Neural cell (in vitro differentiated cells): ENCODE results near the gene HMGB1. TPM values are rescaled to one million over a fixed set of nuclear protein-coding genes. Genes with fewer than 3 reads are reported as not detected.

Experiments used
- H2AFZ ChIP-seq: fragments of 200-600, 300-800 bp; sonication (generic), shearing (Covaris generic); 2 replicates; pipeline ENCODE4 v1.6.0; 2014; ENCODE audit warnings: low read depth, mild to moderate bottlenecking, antibody characterized with exemption, low read length, moderate library complexity
- H3F3A ChIP-seq: fragments of 200-600 bp; shearing (Covaris generic); 2 replicates; pipeline ENCODE4 v1.6.1; 2016; ENCODE audit warnings: mild to moderate bottlenecking, moderate library complexity, mixed read lengths, antibody characterized with exemption, low read length; ENCODE audit not compliant: insufficient read depth, poor library complexity, severe bottlenecking
- H3K27ac ChIP-seq: fragments of 200-600, 300-800 bp; sonication (generic), shearing (Covaris generic); 2 replicates; pipeline ENCODE4 v1.5.1; 2014; ENCODE audit warnings: mild to moderate bottlenecking, low read length, moderate library complexity
- H3K27me3 ChIP-seq: fragments of 300-800, 200-600 bp; sonication (generic), shearing (Covaris generic); 2 replicates; pipeline ENCODE4 v1.6.0; 2014; ENCODE audit warnings: mild to moderate bottlenecking, low read depth, low read length, moderate library complexity; ENCODE audit not compliant: insufficient read depth
- H3K36me3 ChIP-seq: fragments of 300-800, 200-600 bp; sonication (generic), shearing (Covaris generic); 2 replicates; pipeline ENCODE4 v1.5.1; 2014; ENCODE audit warnings: mild to moderate bottlenecking, antibody characterized with exemption, low read length, moderate library complexity; ENCODE audit not compliant: insufficient read depth
- H3K4me2 ChIP-seq: fragments of 300-800, 200-600 bp; sonication (generic), shearing (Covaris generic); 2 replicates; pipeline ENCODE4 v1.6.0; 2014; ENCODE audit warnings: mild to moderate bottlenecking, low read length
- H3K4me3 ChIP-seq: fragments of 300-800, 200-600 bp; sonication (generic), shearing (Covaris generic); 2 replicates; pipeline ENCODE4 v1.5.1; 2014; ENCODE audit warnings: mild to moderate bottlenecking, low read length, moderate library complexity
- H3K79me2 ChIP-seq: fragments of 200-600 bp; shearing (Covaris generic); replicated peaks from 2 replicates; pipeline ENCODE4 v1.6.0; 2014; ENCODE audit warnings: mild to moderate bottlenecking, low read length, moderate library complexity; ENCODE audit not compliant: insufficient read depth
- H3K9ac ChIP-seq: fragments of 300-800, 200-600 bp; sonication (generic), shearing (Covaris generic); 2 replicates; pipeline ENCODE4 v1.6.1; 2016; ENCODE audit warnings: mild to moderate bottlenecking, low read length, mixed read lengths
- H3K9me2 ChIP-seq: fragments of 200-600 bp; shearing (Covaris generic); 2 replicates; pipeline ENCODE4 v1.6.1; 2016; ENCODE audit warnings: mild to moderate bottlenecking, low read length, mixed read lengths; ENCODE audit not compliant: insufficient read depth
- H3K9me3 ChIP-seq: fragments of 200-600, 300-800 bp; sonication (generic), shearing (Covaris generic); 2 replicates; pipeline ENCODE4 v1.6.1; 2016; ENCODE audit warnings: mild to moderate bottlenecking, mixed run types, low read length, moderate library complexity, mixed read lengths
- H4K20me1 ChIP-seq: fragments of 200-600 bp; shearing (Covaris generic); 2 replicates; pipeline ENCODE4 v1.6.1; 2016; ENCODE audit warnings: mild to moderate bottlenecking, mixed run types; ENCODE audit not compliant: insufficient read depth
- CTCF ChIP-seq: fragments of 450-650 bp; IDR thresholded peaks from 2 replicates; pipeline ENCODE4 v1.5.1; 2014; ENCODE audit warnings: antibody characterized with exemption, mild to moderate bottlenecking, moderate library complexity; ENCODE audit not compliant: poor library complexity, severe bottlenecking
- EZH2 ChIP-seq: fragments of 200-600, 300-800 bp; shearing (Covaris generic), sonication (generic); IDR thresholded peaks from 2 replicates; pipeline ENCODE4 v1.6.1; 2014; ENCODE audit warnings: antibody characterized with exemption, low read length, borderline replicate concordance, mild to moderate bottlenecking; ENCODE audit not compliant: insufficient read depth, poor library complexity, severe bottlenecking
- MXI1 ChIP-seq: fragments of 450-650 bp; conservative IDR thresholded peaks from 2 replicates; pipeline ENCODE4 v1.6.1; 2014; ENCODE audit warnings: antibody characterized with exemption, mild to moderate bottlenecking; ENCODE audit not compliant: poor library complexity, severe bottlenecking
- POLR2AphosphoS5 ChIP-seq: IDR thresholded peaks from 2 replicates; pipeline ENCODE4 v1.6.1; 2012
- REST ChIP-seq: IDR thresholded peaks from 2 replicates; pipeline ENCODE4 v1.6.1; 2012; ENCODE audit warnings: borderline replicate concordance
- SMC3 ChIP-seq: fragments of 450-650 bp; conservative IDR thresholded peaks from 2 replicates; pipeline ENCODE4 v1.6.1; 2014; ENCODE audit warnings: antibody characterized with exemption, mild to moderate bottlenecking, moderate library complexity; ENCODE audit not compliant: poor library complexity
- TAF1 ChIP-seq: IDR thresholded peaks from 2 replicates; pipeline ENCODE4 v1.6.1; 2012; ENCODE audit warnings: low read depth
- polyA plus RNA-seq: library from polyadenylated mRNA; depleted of rRNA; stranded (reverse); fragments of >200 nt; gene quantifications from 2 replicates; pipeline ENCODE4 v1.2.3, GENCODE V29; 2014

Gene HMGB1
- polyA plus RNA-seq, 1 donor from 2014 or later = 1,091 TPM

GRCh38 chr13:30431269-30431940, 34.3 kb downstream of the HMGB1 start:
- Histone ChIP-seq H4K20me1 (no peaks in the 10 kb centered on the region), H2AFZ (no peak overlapping the region), H3K9ac (no peak overlapping the region), H3K4me2 (no peak overlapping the region), H3K79me2 (no peaks in the 10 kb centered on the region), H3K9me2 (no peaks in the 10 kb centered on the region), H3K4me3 (no peak overlapping the region), H3F3A (no peaks in the 10 kb centered on the region), H3K27me3 (no peaks in the 10 kb centered on the region), H3K27ac (no peak overlapping the region), H3K9me3 (no peaks in the 10 kb centered on the region), H3K36me3 (no peaks in the 10 kb centered on the region)
- TF ChIP-seq EZH2 = no peak
- no peak for TF ChIP-seq MXI1
- no peak for TF ChIP-seq REST
- no peak for TF ChIP-seq SMC3
- TF ChIP-seq POLR2AphosphoS5 = no peak

- Histone ChIP-seq H3K79me2 (no peaks in the 10 kb centered on the region), H3F3A (no peaks in the 10 kb centered on the region), H3K9me2 (no peaks in the 10 kb centered on the region), H2AFZ (no peak overlapping the region), H3K9ac (no peak overlapping the region), H3K27me3 (no peaks in the 10 kb centered on the region), H4K20me1 (no peaks in the 10 kb centered on the region), H3K36me3 (no peaks in the 10 kb centered on the region), H3K9me3 (no peaks in the 10 kb centered on the region), H3K27ac (no peak overlapping the region), H3K4me3 (no peak overlapping the region), H3K4me2 (no peak overlapping the region)
- TF ChIP-seq CTCF (no peak), TAF1 (no peak), REST (no peak), SMC3 (no peak), POLR2AphosphoS5 (no peak)
Observed at GRCh38 chr13:30429721-30430694, 35.7 kb downstream of the HMGB1 start.
